Sigmoid colon (tissue), 7 donors: ENCODE data around the gene JMY. TPM values are rescaled to one million over a fixed set of nuclear protein-coding genes. Genes with fewer than 3 reads are reported as not detected.

ENCODE experiments used
- DNase-seq: peaks from one replicate; pipeline ENCODE4 v3.0.0-alpha.2; 2019
- H3K27ac ChIP-seq, 4 donors: fragments of 200-600 bp; sonication (generic); one replicate each; pipeline ENCODE4 v1.5.1; 2016 to 2019; ENCODE audit warnings: mild to moderate bottlenecking in 1 of 4
- H3K27me3 ChIP-seq, 3 donors: fragments of 200-600 bp; sonication (generic); one replicate each; pipeline ENCODE4 v1.5.1; 2019; ENCODE audit warnings: mild to moderate bottlenecking in 1 of 3
- H3K36me3 ChIP-seq, 4 donors: fragments of 200-600 bp; sonication (generic); one replicate each; pipeline ENCODE4 v1.5.1; 2016 to 2019
- H3K4me1 ChIP-seq, 4 donors: fragments of 200-600 bp; sonication (generic); one replicate each; pipeline ENCODE4 v1.5.1; 2017 to 2019
- H3K4me3 ChIP-seq, 4 donors: fragments of 200-600 bp; sonication (generic); one replicate each; pipeline ENCODE4 v1.5.1; 2017 to 2019; ENCODE audit warnings: mild to moderate bottlenecking in 2 of 4, moderate library complexity in 1 of 4
- H3K9me3 ChIP-seq, 4 donors: fragments of 200-600 bp in 3 of 4; sonication (generic) in 3 of 4; one replicate each; pipeline versions ENCODE4 v1.5.1 to v1.6.1; 2013 to 2019
- EP300 ChIP-seq, 4 donors: sonication (generic); formaldehyde crosslinking; IDR thresholded peaks; one replicate each; pipeline ENCODE4 v1.6.1; 2017; ENCODE audit warnings: antibody characterized with exemption in 4 of 4
- POLR2A ChIP-seq, 2 donors: fragments of 450-650 bp; IDR thresholded peaks; one replicate each; pipeline ENCODE4 v1.6.1; 2016; ENCODE audit warnings: antibody characterized with exemption in 2 of 2, mild to moderate bottlenecking in 2 of 2, moderate library complexity in 2 of 2
- POLR2AphosphoS5 ChIP-seq, 4 donors: sonication (generic); formaldehyde crosslinking; IDR thresholded peaks; one replicate each; pipeline ENCODE4 v1.6.1; 2017; ENCODE audit warnings: antibody characterized with exemption in 4 of 4
- WGBS, 2 donors: extraction: QIAGEN DNeasy Blood & Tissue Kit; methylation state at CpG; one replicate each; pipeline ENCODE4 v1.1.7; 2013; 5-methylcytosine and 5-hydroxymethylcytosine counted together
- intact Hi-C: fragments of 100-400 bp; cut with DNase I; formaldehyde crosslinking; loops from one replicate; pipeline ENCODE4 v1.15.1; 2023
- polyA plus RNA-seq, 3 donors: library from polyadenylated mRNA; stranded (reverse); fragments of 200-250 nt; gene quantifications; one replicate each; pipeline ENCODE4 v1.2.3, GENCODE V29; 2013
- total RNA-seq, 4 donors: library from RNA; depleted of rRNA; stranded (reverse); fragments of >200 nt; gene quantifications; one replicate each; pipeline ENCODE4 v1.1.0, GENCODE V29; 2016
- TF ChIP-seq, protein P1 (sequence below), 4 experiments: fragments of 450-650 bp in 3 of 4; fragments of 200-600 bp in 1 of 4; IDR thresholded peaks; one replicate each; pipeline ENCODE4 v1.5.1; 2016 to 2019; ENCODE audit warnings: antibody characterized with exemption in 4 of 4, mild to moderate bottlenecking in 3 of 4, moderate library complexity in 2 of 4
- donor health status: healthy with polysubstance abuse.
- donor health status: Bipolar disorder and iron deficiency.
- donor health status: healthy.

JMY gene
- total and polyA plus RNA-seq, 7 donors, result 1.4 to 58.7 (median 33.2) TPM

DNA sequence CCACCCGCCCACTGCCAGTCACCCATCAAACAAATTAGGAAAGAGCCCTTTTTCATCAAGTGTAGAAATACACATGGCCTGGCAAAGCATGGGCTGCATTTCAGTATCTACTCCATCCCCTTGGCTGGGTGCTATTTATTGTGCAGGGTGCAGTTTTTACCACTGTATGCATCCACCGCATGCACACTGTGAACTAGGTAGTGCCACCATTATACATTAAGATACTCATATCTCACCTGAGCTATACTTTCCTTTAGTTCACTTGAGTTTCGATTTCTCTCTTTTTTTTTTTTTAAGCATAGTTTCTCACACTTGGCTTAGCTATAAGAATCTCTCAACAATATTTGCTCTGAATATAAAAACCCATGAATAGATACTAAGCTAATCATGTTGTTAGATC is 49.4 kb downstream of the JMY start:
- intact Hi-C loops, result loop anchor here (5.0 kb wide), 1 partner anchor 48 kb away; the partner anchor contains the start of gene JMY
- H3K27me3 ChIP-seq, result no peaks in the 10 kb centered on the region

DNA sequence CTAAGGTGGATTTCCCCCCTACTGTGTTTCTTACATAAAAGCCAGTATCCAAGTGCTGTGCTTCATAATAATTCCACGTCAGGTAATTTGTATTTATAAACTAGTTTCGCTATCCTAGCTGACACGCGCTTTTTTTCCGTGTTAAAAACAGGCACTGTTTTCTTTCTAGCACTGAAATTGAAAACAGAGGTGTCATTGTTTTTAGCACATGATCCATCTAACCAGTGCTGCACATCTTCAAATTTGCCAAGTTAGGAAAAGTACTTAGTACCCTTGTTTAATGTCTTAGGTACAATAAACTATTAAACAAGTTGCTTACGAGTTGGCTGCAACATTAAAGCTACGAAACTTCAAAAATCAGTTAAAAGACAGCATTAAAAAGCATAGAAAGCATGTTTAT is 49.9 kb downstream of the JMY start:
- intact Hi-C loops, result loop anchor here (5.0 kb wide), 1 partner anchor 49 kb away; the partner anchor contains the start of gene JMY

More for the DNA sequence above, 49.4 kb downstream of the JMY start:
- no peak for TF ChIP-seq EP300 (IDR thresholded peaks at IDR 0.05)
- no peak for TF ChIP-seq POLR2AphosphoS5 (IDR thresholded peaks at IDR 0.05)
- TF ChIP-seq, protein P1, sequence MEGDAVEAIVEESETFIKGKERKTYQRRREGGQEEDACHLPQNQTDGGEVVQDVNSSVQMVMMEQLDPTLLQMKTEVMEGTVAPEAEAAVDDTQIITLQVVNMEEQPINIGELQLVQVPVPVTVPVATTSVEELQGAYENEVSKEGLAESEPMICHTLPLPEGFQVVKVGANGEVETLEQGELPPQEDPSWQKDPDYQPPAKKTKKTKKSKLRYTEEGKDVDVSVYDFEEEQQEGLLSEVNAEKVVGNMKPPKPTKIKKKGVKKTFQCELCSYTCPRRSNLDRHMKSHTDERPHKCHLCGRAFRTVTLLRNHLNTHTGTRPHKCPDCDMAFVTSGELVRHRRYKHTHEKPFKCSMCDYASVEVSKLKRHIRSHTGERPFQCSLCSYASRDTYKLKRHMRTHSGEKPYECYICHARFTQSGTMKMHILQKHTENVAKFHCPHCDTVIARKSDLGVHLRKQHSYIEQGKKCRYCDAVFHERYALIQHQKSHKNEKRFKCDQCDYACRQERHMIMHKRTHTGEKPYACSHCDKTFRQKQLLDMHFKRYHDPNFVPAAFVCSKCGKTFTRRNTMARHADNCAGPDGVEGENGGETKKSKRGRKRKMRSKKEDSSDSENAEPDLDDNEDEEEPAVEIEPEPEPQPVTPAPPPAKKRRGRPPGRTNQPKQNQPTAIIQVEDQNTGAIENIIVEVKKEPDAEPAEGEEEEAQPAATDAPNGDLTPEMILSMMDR (IDR thresholded peaks at IDR 0.05), result no peak
- TF ChIP-seq POLR2A (IDR thresholded peaks at IDR 0.05), result no peak
- Histone ChIP-seq H3K36me3 (peaks cover 0 to 9% (median under 1%) of the 10 kb centered on the region in 4 donors), H3K4me3 (no peak overlapping the region), H3K9me3 (no peaks in the 10 kb centered on the region), H3K4me1 (peaks cover 0 to 43% (median 2%) of the 10 kb centered on the region in 4 donors), H3K27ac (peak overlapping the region in 3 of 4 donors; percentile 34 to 57 (median 40))
- WGBS, 2 donors, result 93 to 94% methylated on average over 3 of the region's 3 CpGs
- no peak for DNase-seq

DNA sequence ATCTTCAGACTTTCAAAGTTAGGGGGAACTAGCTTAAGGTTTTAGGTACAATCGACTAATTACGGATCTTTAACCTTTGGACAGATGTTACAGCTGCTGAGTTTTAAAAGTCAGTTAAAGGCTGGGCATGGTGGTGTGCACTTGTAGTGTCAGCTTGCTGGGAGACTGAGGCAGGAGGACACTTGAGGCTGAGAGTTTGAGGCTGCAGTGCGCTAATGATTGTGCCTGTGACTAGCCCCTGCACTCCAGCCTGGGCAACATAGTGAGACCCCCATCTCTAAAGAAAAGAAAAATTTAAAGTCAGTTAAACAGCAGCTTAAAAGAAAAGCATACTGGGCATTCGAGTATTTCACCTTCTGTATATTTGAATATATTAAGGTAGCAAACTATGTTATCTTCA is 51.4 kb downstream of the JMY start:
- peaks cover 2 to 26% (median 5%) of the 10 kb centered on the region in 4 donors for H3K36me3 ChIP-seq
- peaks cover 0 to 43% (median 2%) of the 10 kb centered on the region in 4 donors for H3K4me1 ChIP-seq
- 95% methylated on average over 4 of the region's 4 CpGs for WGBS, 2 donors
- TF ChIP-seq, protein P1 (IDR thresholded peaks at IDR 0.05), result no peak
- no peak for TF ChIP-seq EP300 (IDR thresholded peaks at IDR 0.05)
- no peak for TF ChIP-seq POLR2A (IDR thresholded peaks at IDR 0.05)
- no peak for TF ChIP-seq POLR2AphosphoS5 (IDR thresholded peaks at IDR 0.05)
- no peak overlapping the region for H3K4me3 ChIP-seq
- DNase-seq, result no peak
- H3K9me3 ChIP-seq, result no peaks in the 10 kb centered on the region
- intact Hi-C loops, result loop anchor here (5.0 kb wide), 1 partner anchor 50 kb away; the partner anchor contains the start of gene JMY
- no peaks in the 10 kb centered on the region for H3K27me3 ChIP-seq
- H3K27ac ChIP-seq, result no peak overlapping the region

More for the DNA sequence above, 49.9 kb downstream of the JMY start:
- H3K27me3 ChIP-seq, result no peaks in the 10 kb centered on the region
- peaks cover 0 to 43% (median 2%) of the 10 kb centered on the region in 4 donors for H3K4me1 ChIP-seq
- H3K27ac ChIP-seq, result peak overlapping the region in 3 of 4 donors; percentile 30 to 57 (median 40)
- H3K36me3 ChIP-seq, result peaks cover 0 to 10% (median 2%) of the 10 kb centered on the region in 4 donors
- TF ChIP-seq POLR2A (IDR thresholded peaks at IDR 0.05), result no peak
- peak; percentile 39 to 89 (median 72) for TF ChIP-seq POLR2AphosphoS5 (IDR thresholded peaks at IDR 0.05)
- TF ChIP-seq, protein P1 (IDR thresholded peaks at IDR 0.05), result no peak
- peak in 1 of 4 donors; percentile 75 for TF ChIP-seq EP300 (IDR thresholded peaks at IDR 0.05)
- no peak for DNase-seq
- H3K9me3 ChIP-seq, result no peaks in the 10 kb centered on the region
- WGBS, 2 donors, result 88 to 92% methylated on average over 7 of the region's 7 CpGs
- H3K4me3 ChIP-seq, result peak overlapping the region in 1 of 4 donors; percentile 3

DNA sequence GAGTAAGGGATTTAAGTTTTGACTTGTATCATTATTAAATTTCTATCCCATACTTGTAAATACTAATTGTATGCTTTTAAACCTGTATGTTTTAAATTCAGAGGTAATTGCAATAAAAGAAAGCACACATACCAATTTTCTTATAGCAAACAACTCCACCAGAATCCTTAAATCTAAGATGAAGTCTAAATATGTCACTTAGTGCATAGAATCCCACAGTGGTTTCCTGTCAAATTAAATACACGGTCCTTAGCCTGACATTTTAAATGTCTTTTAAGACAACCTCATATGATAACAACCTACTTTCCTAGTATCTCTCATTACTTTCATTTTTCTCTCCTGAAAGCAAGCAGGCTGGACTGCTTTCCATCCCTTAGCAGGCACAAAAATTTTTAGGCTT is 52.0 kb downstream of the JMY start:
- Histone ChIP-seq H3K36me3 (peaks cover 2 to 28% (median 5%) of the 10 kb centered on the region in 4 donors), H3K27me3 (no peaks in the 10 kb centered on the region), H3K4me3 (no peak overlapping the region), H3K4me1 (peaks cover 0 to 43% (median 2%) of the 10 kb centered on the region in 4 donors), H3K9me3 (no peaks in the 10 kb centered on the region), H3K27ac (no peak overlapping the region)
- 31 to 74% methylated on average over 1 of the region's 1 CpG for WGBS, 2 donors
- no peak for DNase-seq
- intact Hi-C loops, result loop anchor here (5.0 kb wide), 1 partner anchor 51 kb away; the partner anchor contains the start of gene JMY
- TF ChIP-seq, protein P1 (IDR thresholded peaks at IDR 0.05), result no peak
- TF ChIP-seq POLR2AphosphoS5 (IDR thresholded peaks at IDR 0.05) (no peak), POLR2A (IDR thresholded peaks at IDR 0.05) (no peak), EP300 (IDR thresholded peaks at IDR 0.05) (no peak)
